D721Med (cell line): Measurements from ENCODE around the gene GPR39.

Source experiments
- DNase-seq: peaks from one replicate; pipeline ENCODE4 v3.0.0; 2011; ENCODE audit warnings: low spot score; ENCODE audit not compliant: insufficient read length
- FAIRE-seq: peaks from 2 replicates; lab custom pipeline; 2011; peaks lifted over from hg19 to GRCh38; lab: Jason Lieb, UNC
- TF ChIP-seq, protein P1 (sequence below): IDR thresholded peaks from 2 replicates; pipeline ENCODE4 v1.5.1; 2012; ENCODE audit warnings: mild to moderate bottlenecking, control low read depth; ENCODE audit not compliant: insufficient read depth; ENCODE audit errors: missing control alignments

Gene GPR39

DNA sequence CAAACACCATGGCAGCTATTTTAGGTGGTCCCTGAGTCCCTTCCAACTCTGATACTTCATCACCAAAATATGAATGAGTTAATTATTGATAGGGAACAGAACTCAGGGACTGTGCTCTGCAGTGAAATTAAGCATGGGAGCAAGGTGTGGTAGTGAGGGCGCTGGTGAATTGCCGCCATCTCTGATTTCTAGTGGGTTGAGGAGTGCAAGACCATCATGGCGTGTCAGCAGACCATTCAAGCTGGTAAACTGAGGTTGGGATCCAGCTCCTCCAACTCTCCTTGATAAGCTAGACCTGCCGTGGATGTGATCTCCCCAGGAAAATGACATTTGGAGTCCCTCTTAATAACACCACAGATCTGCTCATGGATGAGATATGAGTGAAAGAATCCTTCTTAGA, 183.0 kb downstream of the GPR39 start:
- DNase-seq (no peak), FAIRE-seq (no peak)
- TF ChIP-seq, protein P1, sequence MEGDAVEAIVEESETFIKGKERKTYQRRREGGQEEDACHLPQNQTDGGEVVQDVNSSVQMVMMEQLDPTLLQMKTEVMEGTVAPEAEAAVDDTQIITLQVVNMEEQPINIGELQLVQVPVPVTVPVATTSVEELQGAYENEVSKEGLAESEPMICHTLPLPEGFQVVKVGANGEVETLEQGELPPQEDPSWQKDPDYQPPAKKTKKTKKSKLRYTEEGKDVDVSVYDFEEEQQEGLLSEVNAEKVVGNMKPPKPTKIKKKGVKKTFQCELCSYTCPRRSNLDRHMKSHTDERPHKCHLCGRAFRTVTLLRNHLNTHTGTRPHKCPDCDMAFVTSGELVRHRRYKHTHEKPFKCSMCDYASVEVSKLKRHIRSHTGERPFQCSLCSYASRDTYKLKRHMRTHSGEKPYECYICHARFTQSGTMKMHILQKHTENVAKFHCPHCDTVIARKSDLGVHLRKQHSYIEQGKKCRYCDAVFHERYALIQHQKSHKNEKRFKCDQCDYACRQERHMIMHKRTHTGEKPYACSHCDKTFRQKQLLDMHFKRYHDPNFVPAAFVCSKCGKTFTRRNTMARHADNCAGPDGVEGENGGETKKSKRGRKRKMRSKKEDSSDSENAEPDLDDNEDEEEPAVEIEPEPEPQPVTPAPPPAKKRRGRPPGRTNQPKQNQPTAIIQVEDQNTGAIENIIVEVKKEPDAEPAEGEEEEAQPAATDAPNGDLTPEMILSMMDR = no peak

DNA sequence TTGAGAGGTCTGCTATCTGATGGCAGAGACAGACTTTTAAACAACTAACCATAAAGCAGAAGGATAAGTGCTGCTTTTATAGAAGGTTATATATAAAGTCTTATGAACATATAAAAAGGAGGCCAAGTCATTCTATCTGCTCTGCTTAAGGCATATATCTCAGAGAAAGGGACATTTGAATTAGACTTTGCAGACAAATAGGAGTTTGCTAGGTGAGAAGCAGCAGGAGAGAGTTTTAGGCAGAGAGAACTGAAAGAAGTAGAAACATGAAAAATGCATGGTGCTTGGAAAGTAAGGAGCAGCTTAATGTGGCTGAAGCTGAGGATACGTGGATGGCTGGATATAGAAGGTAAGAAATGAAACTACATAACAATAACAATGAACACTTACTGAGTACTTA, 188.0 kb downstream of the GPR39 start:
- no peak for DNase-seq
- no peak for FAIRE-seq
- TF ChIP-seq, protein P1 = no peak

DNA sequence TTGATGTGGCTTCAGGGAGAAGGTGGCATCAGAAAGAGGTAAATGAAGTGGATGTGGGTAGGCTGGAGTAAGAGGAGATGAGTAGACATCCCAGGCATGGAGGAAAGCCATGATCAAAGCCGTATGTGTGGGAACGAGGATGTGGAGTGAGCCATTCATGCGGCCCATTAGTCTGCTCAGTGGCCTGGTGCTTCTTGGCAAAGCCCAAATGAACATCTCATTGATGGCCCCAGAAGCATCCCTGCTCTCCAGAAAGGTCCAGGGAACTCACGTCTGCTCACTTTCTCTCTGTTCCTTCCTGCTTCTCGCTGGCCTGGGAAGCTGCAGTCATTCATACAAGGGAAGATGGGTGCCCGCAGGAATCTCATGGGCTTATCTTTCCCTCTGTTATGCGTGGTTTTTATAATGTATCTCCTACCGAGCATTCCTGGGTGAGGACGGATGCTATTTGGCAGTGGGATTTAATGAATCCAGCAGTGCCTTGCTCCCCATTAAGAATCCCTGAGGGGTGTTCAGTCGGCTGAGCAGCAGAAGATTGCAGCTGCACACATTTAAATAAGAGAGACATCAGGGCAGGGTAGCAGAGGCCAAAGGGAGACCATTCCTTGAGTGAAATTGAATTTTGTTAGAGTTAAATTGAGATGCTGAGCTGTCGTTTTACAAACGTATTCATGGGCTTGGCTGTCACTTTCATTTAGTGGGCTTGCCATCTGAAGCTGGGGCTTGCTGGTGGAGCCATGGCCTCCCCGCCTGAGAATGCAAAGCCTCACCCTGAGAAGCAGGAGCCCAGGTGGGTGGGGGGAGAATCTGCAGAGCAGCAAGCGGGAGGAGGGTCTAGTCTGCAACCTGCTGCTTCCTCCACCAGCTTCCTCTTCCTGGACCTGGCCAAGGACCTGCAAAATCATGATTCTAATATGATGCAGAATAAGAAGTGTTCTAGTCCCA, 188.9 kb downstream of the GPR39 start:
- TF ChIP-seq, protein P1 = no peak
- DNase-seq (no peak), FAIRE-seq (no peak)

DNA sequence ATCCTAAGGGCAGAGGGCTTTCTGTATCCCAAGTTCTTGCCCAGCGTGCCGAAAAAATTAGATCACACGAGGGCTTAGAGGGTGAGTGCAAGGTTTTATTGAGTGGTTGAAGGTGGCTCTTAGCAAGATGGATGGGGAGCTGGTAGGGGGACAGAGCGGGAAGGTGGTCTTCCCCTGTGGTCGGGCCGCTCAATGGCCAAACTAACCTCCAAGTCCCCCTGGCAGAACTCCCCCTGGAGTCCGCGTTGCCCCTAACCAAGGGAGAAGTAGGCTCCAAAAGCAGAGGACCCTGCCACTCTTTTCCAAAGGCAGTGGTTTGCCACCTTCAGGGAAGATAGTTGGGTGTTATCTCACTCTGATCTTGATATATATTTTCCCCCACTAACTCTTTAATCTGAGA, 190.0 kb downstream of the GPR39 start:
- FAIRE-seq (no peak), DNase-seq (no peak)
- TF ChIP-seq, protein P1 = no peak

DNA sequence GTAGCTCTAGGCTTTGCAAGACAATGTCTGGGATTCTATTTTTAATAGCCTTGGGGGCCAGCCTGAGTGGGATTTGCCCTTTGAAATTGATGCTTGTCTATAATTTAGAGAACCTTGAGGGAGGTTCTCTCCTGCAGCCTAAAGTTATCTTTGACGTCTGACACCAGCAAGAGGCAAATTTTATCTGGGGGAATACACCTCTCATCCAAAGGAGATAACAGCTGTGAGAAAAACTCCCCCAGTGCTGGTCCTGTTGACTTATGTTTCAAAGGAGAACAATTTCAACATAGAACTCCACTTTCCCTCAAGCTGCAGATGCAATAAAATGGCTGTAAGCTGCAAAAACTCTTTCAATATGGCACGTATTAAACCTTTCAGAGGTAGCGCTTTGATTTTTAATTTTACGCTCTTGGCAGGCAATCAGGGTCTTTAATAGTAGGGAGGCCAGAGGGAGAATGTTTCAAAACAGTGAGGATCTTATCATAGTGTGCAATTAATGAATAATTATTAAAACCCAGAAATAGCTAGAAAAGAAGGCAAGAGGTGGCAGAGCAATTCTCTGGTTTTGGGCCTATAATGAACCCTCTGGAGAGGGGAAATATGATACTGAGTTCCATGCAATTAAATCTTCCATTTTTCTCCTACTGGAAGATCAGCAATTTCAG, 191.0 kb downstream of the GPR39 start:
- no peak for DNase-seq
- FAIRE-seq = no peak
- TF ChIP-seq, protein P1 = no peak

DNA sequence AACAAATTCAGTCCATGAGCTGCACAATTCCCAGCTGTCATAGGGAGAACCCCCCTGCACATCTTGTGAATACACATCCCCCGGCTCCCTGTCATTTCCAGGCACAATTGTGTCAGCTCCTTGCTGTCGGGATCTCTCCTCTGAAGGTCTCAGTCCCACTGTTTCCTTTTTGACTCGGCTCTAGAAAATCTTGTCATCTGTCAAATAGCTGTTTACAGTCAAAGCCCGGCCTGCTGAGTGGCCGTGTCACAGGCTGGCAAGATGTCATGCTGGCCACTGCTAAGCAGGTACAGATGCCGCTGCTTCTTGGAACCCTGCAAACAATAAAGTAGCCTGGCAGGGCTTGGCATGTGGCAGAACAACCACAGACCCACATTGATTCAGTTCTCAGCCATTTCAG, 191.7 kb downstream of the GPR39 start:
- DNase-seq = no peak
- FAIRE-seq = no peak
- TF ChIP-seq, protein P1 = no peak
